ENCODE results near the gene APPBP2. TPM values are rescaled to one million over a fixed set of nuclear protein-coding genes. Genes with fewer than 3 reads are reported as not detected.

The APPBP2 gene
- total and polyA plus RNA-seq, 2 of the 8 experiments (the other 6 are each of a cell fraction or from before 2014, with no cell fraction given): 3.3 to 18.0 TPM

GRCh38 chr17:60442271-60443173 lies 83.5 kb downstream of the APPBP2 start (continued):
- TF ChIP-seq SP4 (IDR thresholded peaks at IDR 0.05; ENCODE audit: low read length) (no peak), HDAC2 (IDR thresholded peaks at IDR 0.05; ENCODE audit: borderline replicate concordance in 1 of 2, low read depth in 2 of 2, low read length in 2 of 2) (no peak), RAD21 (IDR thresholded peaks at IDR 0.05 in 1 of 2, conservative IDR thresholded peaks at IDR 0.05 in 1 of 2; ENCODE audit: low read depth in 2 of 2, low read length in 2 of 2) (no peak), TCF12 (IDR thresholded peaks at IDR 0.05; ENCODE audit: low read depth, low read length) (no peak), RFX5 (IDR thresholded peaks at IDR 0.05; ENCODE audit: borderline replicate concordance, low read depth, low read length) (no peak), POLR2A (IDR thresholded peaks at IDR 0.05; ENCODE audit: control extremely low read depth in 1 of 2, low read depth in 2 of 2, low read length in 2 of 2) (no peak)

Data from H1 (cell line).